ENCODE data around the gene GET3. TPM values are rescaled to one million over a fixed set of nuclear protein-coding genes. Genes with fewer than 3 reads are reported as not detected.
A peak's percentile ranks its signal among the peaks of the same experiment; 100 is the strongest.

The GET3 gene
- polyA plus RNA-seq, 3 donors from 2014 or later = 93.5 to 182 (median 124) TPM

GRCh38 chr19:12782424-12783290 lies 45.4 kb downstream of the GET3 start:
- peaks cover 28 to 30% of the 10 kb centered on the region in 2 donors for H3K4me1 Mint-ChIP-seq
- peaks cover 7 to 16% (median 14%) of the 10 kb centered on the region in 3 donors for H3K27me3 Mint-ChIP-seq (ENCODE audit: low read depth in 3 of 3)

GRCh38 chr19:12783291-12783848 lies 46.1 kb downstream of the GET3 start:
- H3K9me3 Mint-ChIP-seq = no peaks in the 10 kb centered on the region
- peaks cover 24 to 27% of the 10 kb centered on the region in 2 donors for H3K4me1 Mint-ChIP-seq
- H3K27me3 Mint-ChIP-seq (ENCODE audit: low read depth in 3 of 3) = peaks cover 7 to 17% (median 11%) of the 10 kb centered on the region in 3 donors
- H3K27ac Mint-ChIP-seq = peak overlapping the region in 4 of 6 donors; percentile 83 to 92 (median 90)
- DNase-seq = no peak
- H3K36me3 Mint-ChIP-seq = no peaks in the 10 kb centered on the region
- H3K4me3 Mint-ChIP-seq = peak overlapping the region; percentile 53 to 72 (median 58)

More at GRCh38 chr19:12782424-12783290, 45.4 kb downstream of the GET3 start:
- DNase-seq = peak; percentile 95 to 97 (median 96)
- Mint-ChIP-seq H3K9me3 (no peaks in the 10 kb centered on the region), H3K36me3 (no peaks in the 10 kb centered on the region), H3K27ac (peak overlapping the region in 5 of 6 donors; percentile 93 to 98 (median 95)), H3K4me3 (peak overlapping the region; percentile 81 to 95 (median 90))

GRCh38 chr19:12783849-12784393 lies 46.6 kb downstream of the GET3 start:
- no peak for DNase-seq
- H3K9me3 Mint-ChIP-seq = no peaks in the 10 kb centered on the region
- peak overlapping the region; percentile 53 to 72 (median 58) for H3K4me3 Mint-ChIP-seq
- H3K27me3 Mint-ChIP-seq (ENCODE audit: low read depth in 3 of 3) = peaks cover 7 to 20% (median 11%) of the 10 kb centered on the region in 3 donors
- peak overlapping the region in 4 of 6 donors; percentile 83 to 92 (median 90) for H3K27ac Mint-ChIP-seq
- no peaks in the 10 kb centered on the region for H3K36me3 Mint-ChIP-seq
- peaks cover 25% of the 10 kb centered on the region in 2 donors for H3K4me1 Mint-ChIP-seq

- no peaks in the 10 kb centered on the region for H3K9me3 Mint-ChIP-seq
- no peak overlapping the region for H3K27ac Mint-ChIP-seq
- no peaks in the 10 kb centered on the region for H3K36me3 Mint-ChIP-seq
These were observed 47.1 kb downstream of the GET3 start for GRCh38 chr19:12784394-12784870.

GRCh38 chr19:12784871-12785430 lies 47.7 kb downstream of the GET3 start:
- Mint-ChIP-seq H3K36me3 (no peaks in the 10 kb centered on the region), H3K4me1 (peaks cover 25% of the 10 kb centered on the region in 2 donors), H3K9me3 (no peaks in the 10 kb centered on the region), H3K27me3 (ENCODE audit: low read depth in 3 of 3) (peaks cover 9 to 26% (median 9%) of the 10 kb centered on the region in 3 donors), H3K27ac (no peak overlapping the region), H3K4me3 (no peak overlapping the region)
- DNase-seq = peak; percentile 82 to 87 (median 85)

More at GRCh38 chr19:12784394-12784870, 47.1 kb downstream of the GET3 start:
- Mint-ChIP-seq H3K4me3 (no peak overlapping the region), H3K27me3 (ENCODE audit: low read depth in 3 of 3) (peaks cover 9 to 25% (median 10%) of the 10 kb centered on the region in 3 donors), H3K4me1 (peaks cover 25 to 26% of the 10 kb centered on the region in 2 donors)
- no peak for DNase-seq

- Mint-ChIP-seq H3K9me3 (no peaks in the 10 kb centered on the region), H3K27ac (no peak overlapping the region), H3K36me3 (no peaks in the 10 kb centered on the region), H3K4me3 (no peak overlapping the region), H3K4me1 (peaks cover 29 to 30% of the 10 kb centered on the region in 2 donors), H3K27me3 (ENCODE audit: low read depth in 3 of 3) (peaks cover 13 to 32% (median 13%) of the 10 kb centered on the region in 3 donors)
- DNase-seq = no peak
These were observed 48.2 kb downstream of the GET3 start for GRCh38 chr19:12785431-12786031.

GRCh38 chr19:12786141-12786870 lies 49.0 kb downstream of the GET3 start:
- Mint-ChIP-seq H3K4me1 (peaks cover 35 to 37% of the 10 kb centered on the region in 2 donors), H3K27ac (peak overlapping the region in 4 of 6 donors; percentile 17 to 72 (median 38)), H3K27me3 (ENCODE audit: low read depth in 3 of 3) (peaks cover 20 to 39% (median 21%) of the 10 kb centered on the region in 3 donors), H3K9me3 (no peaks in the 10 kb centered on the region), H3K4me3 (no peak overlapping the region), H3K36me3 (no peaks in the 10 kb centered on the region)
- no peak for DNase-seq

GRCh38 chr19:12786952-12787351 lies 49.7 kb downstream of the GET3 start:
- Mint-ChIP-seq H3K4me3 (no peak overlapping the region), H3K4me1 (peaks cover 30 to 32% of the 10 kb centered on the region in 2 donors), H3K27me3 (ENCODE audit: low read depth in 3 of 3) (peaks cover 21 to 39% (median 27%) of the 10 kb centered on the region in 3 donors), H3K36me3 (no peaks in the 10 kb centered on the region), H3K9me3 (no peaks in the 10 kb centered on the region), H3K27ac (peak overlapping the region; percentile 6 to 72 (median 42))
- no peak for DNase-seq

- H3K4me3 Mint-ChIP-seq = no peak overlapping the region
- H3K27ac Mint-ChIP-seq = peak overlapping the region in 5 of 6 donors; percentile 49 to 99 (median 72)
- H3K36me3 Mint-ChIP-seq = no peaks in the 10 kb centered on the region
These were observed 50.2 kb downstream of the GET3 start for GRCh38 chr19:12787458-12787857.

GRCh38 chr19:12788042-12788681 lies 50.9 kb downstream of the GET3 start:
- DNase-seq = no peak
- Mint-ChIP-seq H3K27me3 (ENCODE audit: low read depth in 3 of 3) (peaks cover 30 to 45% (median 34%) of the 10 kb centered on the region in 3 donors), H3K27ac (peak overlapping the region; percentile 95 to 99 (median 99)), H3K36me3 (no peaks in the 10 kb centered on the region), H3K4me1 (peaks cover 26 to 28% of the 10 kb centered on the region in 2 donors), H3K9me3 (no peaks in the 10 kb centered on the region), H3K4me3 (peak overlapping the region in 1 of 5 donors; percentile 34)

More at GRCh38 chr19:12787458-12787857, 50.2 kb downstream of the GET3 start:
- H3K4me1 Mint-ChIP-seq = peaks cover 27 to 28% of the 10 kb centered on the region in 2 donors
- H3K27me3 Mint-ChIP-seq (ENCODE audit: low read depth in 3 of 3) = peaks cover 23 to 39% (median 27%) of the 10 kb centered on the region in 3 donors
- DNase-seq = no peak
- H3K9me3 Mint-ChIP-seq = no peaks in the 10 kb centered on the region

GRCh38 chr19:12788682-12789097 lies 51.4 kb downstream of the GET3 start:
- Mint-ChIP-seq H3K9me3 (no peaks in the 10 kb centered on the region), H3K4me3 (peak overlapping the region; percentile 64 to 88 (median 84)), H3K4me1 (peaks cover 23 to 28% of the 10 kb centered on the region in 2 donors), H3K36me3 (no peaks in the 10 kb centered on the region), H3K27ac (peak overlapping the region; percentile 95 to 99 (median 99)), H3K27me3 (ENCODE audit: low read depth in 3 of 3) (peaks cover 32 to 46% (median 35%) of the 10 kb centered on the region in 3 donors)
- peak; percentile 32 to 49 (median 36) for DNase-seq
